GM12878 (cell line): Measurements from ENCODE around the gene ARPC1A. TPM values are rescaled to one million over a fixed set of nuclear protein-coding genes. Genes with fewer than 3 reads are reported as not detected.

Experiments used
- ATAC-seq: fragments of 200-7000 bp; cut with Tn5 transposase; 3 replicates; pipeline ENCODE4 v1.9.1; 2020; ENCODE audit warnings: mild to moderate bottlenecking, moderate library complexity
- BruUV-seq: library from RNA; stranded (reverse); fragments of 400-500 nt; replicated peaks from 2 replicates; lab custom pipeline; 2021; lab: Mats Ljungman, UMichigan
- CTCF ChIA-PET: fragments of 300-600 bp; sonication (Branson Sonifier 250); formaldehyde crosslinking; extraction: SDS; loops from one replicate; lab custom pipeline; 2021; ENCODE audit warnings: inconsistent platforms; lab: Yijun Ruan, JAX
- POLR2A ChIA-PET: fragments of 350-600 bp; formaldehyde crosslinking; extraction: SDS; loops from one replicate; lab custom pipeline; 2021; ENCODE audit warnings: inconsistent platforms; lab: Charles Lee
- RAD21 ChIA-PET: fragments of 300-600 bp; sonication (Branson Sonifier 250); formaldehyde crosslinking; loops from one replicate; lab custom pipeline; 2023; ENCODE audit warnings: antibody characterized with exemption; ENCODE audit not compliant: unreplicated experiment; lab: Charles Lee
- SMC1A ChIA-PET: fragments of 300-600 bp; sonication (Branson Sonifier 250); formaldehyde crosslinking; loops from one replicate; lab custom pipeline; 2023; ENCODE audit not compliant: unreplicated experiment, uncharacterized antibody; lab: Charles Lee
- DNase-seq: peaks from one replicate; pipeline ENCODE4 v3.0.0-alpha.2; 2011; ENCODE audit warnings: low read depth, low spot score
- FAIRE-seq: peaks from 3 replicates; lab custom pipeline; 2011; peaks lifted over from hg19 to GRCh38; lab: Jason Lieb, UNC
- H2AFZ ChIP-seq: 2 replicates; pipeline ENCODE4 v1.6.0; 2011; ENCODE audit warnings: low read depth, low read length, control low read depth; ENCODE audit not compliant: control insufficient read depth
- H3K27ac ChIP-seq: 2 replicates; pipeline ENCODE4 v1.5.1; 2011; ENCODE audit warnings: control low read depth; ENCODE audit not compliant: control insufficient read depth, insufficient read depth
- H3K27me3 ChIP-seq, 2 experiments: replicated peaks in 1 of 2; 2 replicates each; pipeline versions ENCODE4 v1.6.0 to v1.6.1; 2011; ENCODE audit warnings: low read length in 1 of 2; ENCODE audit not compliant: control insufficient read depth in 2 of 2, insufficient read depth in 2 of 2
- H3K36me3 ChIP-seq, 2 experiments: 2 replicates each; pipeline ENCODE4 v1.5.1; 2011; ENCODE audit warnings: low read length in 1 of 2; ENCODE audit not compliant: control insufficient read depth in 2 of 2, insufficient read depth in 2 of 2
- H3K4me1 ChIP-seq: 2 replicates; pipeline ENCODE4 v1.6.1; 2011; ENCODE audit warnings: mild to moderate bottlenecking, low read length, moderate library complexity, mixed read lengths; ENCODE audit not compliant: control insufficient read depth, insufficient read depth
- H3K4me2 ChIP-seq: 2 replicates; pipeline ENCODE4 v1.6.0; 2011; ENCODE audit warnings: control low read depth; ENCODE audit not compliant: control insufficient read depth, insufficient read depth
- H3K4me3 ChIP-seq: fragments of 200-600 bp; sonication (generic); 2 replicates; pipeline ENCODE4 v1.5.1; 2016
- H3K79me2 ChIP-seq: 2 replicates; pipeline ENCODE4 v1.6.0; 2011; ENCODE audit warnings: low read length; ENCODE audit not compliant: control insufficient read depth, insufficient read depth
- H3K9ac ChIP-seq: 2 replicates; pipeline ENCODE4 v1.8.0; 2011; ENCODE audit warnings: low read length, control low read depth, mixed read lengths; ENCODE audit not compliant: control insufficient read depth, insufficient read depth
- H3K9me3 ChIP-seq: replicated peaks from 3 replicates; pipeline ENCODE4 v1.5.1; 2011; ENCODE audit warnings: mild to moderate bottlenecking, low read length; ENCODE audit not compliant: control insufficient read depth, insufficient read depth
- H4K20me1 ChIP-seq: 2 replicates; pipeline ENCODE4 v1.6.0; 2011; ENCODE audit not compliant: control insufficient read depth, insufficient read depth
- CTCF ChIP-seq, 3 experiments: IDR thresholded peaks in 2 of 3; conservative IDR thresholded peaks in 1 of 3; 2 replicates each; pipeline ENCODE4 v1.5.1; 2011; ENCODE audit warnings: low read depth in 3 of 3, low read length in 3 of 3, mild to moderate bottlenecking in 3 of 3, control low read depth in 2 of 3, moderate library complexity in 2 of 3, inconsistent platforms in 1 of 3, mixed read lengths in 1 of 3; ENCODE audit not compliant: control insufficient read depth in 2 of 3, insufficient read depth in 1 of 3; ENCODE audit errors: extremely low read depth in 1 of 3
- NR2F1 ChIP-seq: fragments of 450-650 bp; conservative IDR thresholded peaks from 2 replicates; pipeline ENCODE4 v1.6.1; 2017; ENCODE audit warnings: mild to moderate bottlenecking
- POU2F2 ChIP-seq: IDR thresholded peaks from 3 replicates; pipeline ENCODE4 v1.6.1; 2011; ENCODE audit warnings: low read depth, mild to moderate bottlenecking, low read length, borderline replicate concordance
- YBX1 ChIP-seq: fragments of 450-650 bp; IDR thresholded peaks from 2 replicates; pipeline ENCODE4 v1.6.1; 2016; ENCODE audit warnings: antibody characterized with exemption
- ZNF384 ChIP-seq: IDR thresholded peaks from 2 replicates; pipeline ENCODE4 v1.6.1; 2012; ENCODE audit warnings: low read depth, mild to moderate bottlenecking, low read length, improper control_type of control experiment, borderline replicate concordance
- WGBS: methylation state at CpG from one replicate; pipeline ENCODE4 v1.1.6; 2016; ENCODE audit warnings: low lambda C conversion rate; ENCODE audit not compliant: insufficient replicate concordance, insufficient coverage; ENCODE audit errors: missing lambda C conversion rate; 5-methylcytosine and 5-hydroxymethylcytosine counted together
- in situ Hi-C: fragments of 300-500 bp; cut with MboI; formaldehyde crosslinking; loops from 9 replicates; pipeline ENCODE4 v1.14.3; 2018; ENCODE audit warnings: mixed read lengths
- intact Hi-C: fragments of 100-400 bp; cut with micrococcal nuclease; formaldehyde crosslinking; loops from one replicate; pipeline ENCODE4 v1.14.2; 2022; ENCODE audit not compliant: unreplicated experiment
- polyA plus RNA-seq, 11 experiments: library from polyadenylated mRNA; depleted of rRNA in 4 of 11; unstranded in 6 of 11; stranded (reverse) in 5 of 11; fragments of >200 nt; fragmentation: Nextera tagmentation in 4 of 11; fragmentation: Illumina TruSeq in 1 of 11; extraction: Ambion mirVana in 4 of 11; extraction: Trizol in 1 of 11; gene quantifications; 1 replicate in 1 of 11; 2 replicates in 10 of 11; pipeline versions ENCODE4 v1.2.1 to v1.2.3, GENCODE V29; 2011 to 2016; ENCODE audit warnings: inconsistent platforms in 2 of 11, missing spikeins in 2 of 11, low read depth in 1 of 11
- total RNA-seq, 4 experiments: library from RNA; depleted of rRNA in 3 of 4; stranded (reverse); fragments of >200 nt in 3 of 4; fragmentation: Illumina TruSeq in 1 of 4; extraction: Trizol in 1 of 4; gene quantifications; 2 replicates each; pipeline versions ENCODE4 v1.2.1 to v1.2.3, GENCODE V29; 2013 to 2021
- TF ChIP-seq, protein P1 (sequence below): fragments of 450-650 bp; IDR thresholded peaks from 2 replicates; pipeline ENCODE4 v1.6.1; 2017; ENCODE audit warnings: mild to moderate bottlenecking

The ARPC1A gene
- total and polyA plus RNA-seq, 10 of the 15 experiments (the other 5 are each of a cell fraction or from before 2014, with no cell fraction given): 42.3 to 152 (median 72.1) TPM

DNA sequence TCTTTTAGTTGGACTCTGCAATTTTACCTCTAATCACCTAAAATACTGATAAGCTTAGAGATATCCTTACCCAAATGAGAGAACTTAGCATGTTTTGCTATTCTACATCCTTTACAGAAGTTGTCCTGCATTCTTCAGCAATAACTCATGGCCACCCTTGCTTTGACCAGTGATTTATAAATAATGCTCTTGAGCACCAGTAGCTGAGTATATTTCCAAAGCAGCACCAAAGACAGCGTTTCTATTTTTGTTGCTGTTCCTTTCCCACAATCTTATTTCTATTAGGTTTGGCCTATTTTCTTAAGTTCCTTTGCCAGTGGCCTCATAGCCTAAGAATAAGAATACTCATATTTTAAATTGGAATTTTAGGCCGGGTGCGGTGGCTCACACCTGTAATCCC, 15.0 kb downstream of the ARPC1A start:
- ChIA-PET CTCF (no interaction called here), RAD21 (no interaction called here), POLR2A (no interaction called here), SMC1A (interaction anchor here (1.7 kb wide), 1 partner anchor 12 kb away, joined by 3 read pairs; no protein-coding TSS in a partner anchor)
- Histone ChIP-seq H2AFZ (no peak overlapping the region), H3K79me2 (no peaks in the 10 kb centered on the region), H3K27ac (no peak overlapping the region), H3K9ac (no peak overlapping the region), H4K20me1 (no peaks in the 10 kb centered on the region), H3K36me3 (peaks cover 8 to 51% of the 10 kb centered on the region in 2 experiments), H3K4me1 (no peaks in the 10 kb centered on the region), H3K27me3 (no peaks in the 10 kb centered on the region), H3K9me3 (no peaks in the 10 kb centered on the region), H3K4me3 (no peak overlapping the region), H3K4me2 (no peak overlapping the region)
- intact Hi-C loops (no loop called here), in situ Hi-C loops (no loop called here)
- DNase-seq (no peak), ATAC-seq (no peak), FAIRE-seq (no peak)
- TF ChIP-seq CTCF (IDR thresholded peaks at IDR 0.05 in 2 of 3, conservative IDR thresholded peaks at IDR 0.05 in 1 of 3; ENCODE audit: control insufficient read depth in 2 of 3, extremely low read depth in 1 of 3, insufficient read depth in 1 of 3, low read depth in 3 of 3, low read length in 3 of 3) (no peak), YBX1 (no peak), NR2F1 (no peak), ZNF384 (no peak), POU2F2 (no peak)
- TF ChIP-seq, protein P1, sequence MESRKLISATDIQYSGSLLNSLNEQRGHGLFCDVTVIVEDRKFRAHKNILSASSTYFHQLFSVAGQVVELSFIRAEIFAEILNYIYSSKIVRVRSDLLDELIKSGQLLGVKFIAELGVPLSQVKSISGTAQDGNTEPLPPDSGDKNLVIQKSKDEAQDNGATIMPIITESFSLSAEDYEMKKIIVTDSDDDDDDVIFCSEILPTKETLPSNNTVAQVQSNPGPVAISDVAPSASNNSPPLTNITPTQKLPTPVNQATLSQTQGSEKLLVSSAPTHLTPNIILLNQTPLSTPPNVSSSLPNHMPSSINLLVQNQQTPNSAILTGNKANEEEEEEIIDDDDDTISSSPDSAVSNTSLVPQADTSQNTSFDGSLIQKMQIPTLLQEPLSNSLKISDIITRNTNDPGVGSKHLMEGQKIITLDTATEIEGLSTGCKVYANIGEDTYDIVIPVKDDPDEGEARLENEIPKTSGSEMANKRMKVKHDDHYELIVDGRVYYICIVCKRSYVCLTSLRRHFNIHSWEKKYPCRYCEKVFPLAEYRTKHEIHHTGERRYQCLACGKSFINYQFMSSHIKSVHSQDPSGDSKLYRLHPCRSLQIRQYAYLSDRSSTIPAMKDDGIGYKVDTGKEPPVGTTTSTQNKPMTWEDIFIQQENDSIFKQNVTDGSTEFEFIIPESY: no peak
- 97% methylated on average over 3 of the region's 3 CpGs for WGBS
- no TSS peak for BruUV-seq
